Fibroblast of lung (primary cell): Measurements from ENCODE around the gene COLQ. TPM values are rescaled to one million over a fixed set of nuclear protein-coding genes. Genes with fewer than 3 reads are reported as not detected.

Experiments used
- DNase-seq, 2 donors: peaks; one replicate each; pipeline versions ENCODE4 v3.0.0 to v3.0.0-alpha.2; 2010; ENCODE audit warnings: low read depth in 2 of 2
- H2AFZ ChIP-seq: 2 replicates; pipeline ENCODE4 v1.5.1; 2012; ENCODE audit warnings: low read length, control low read depth, inconsistent platforms
- H3K27ac ChIP-seq: 2 replicates; pipeline ENCODE4 v1.5.1; 2011; ENCODE audit warnings: low read length, control low read depth; ENCODE audit not compliant: insufficient read depth
- H3K27me3 ChIP-seq: 2 replicates; pipeline ENCODE4 v1.5.1; 2011; ENCODE audit warnings: mild to moderate bottlenecking, low read length; ENCODE audit not compliant: control insufficient read depth, insufficient read depth
- H3K36me3 ChIP-seq: 2 replicates; pipeline ENCODE4 v1.5.1; 2011; ENCODE audit warnings: low read length; ENCODE audit not compliant: control insufficient read depth, insufficient read depth
- H3K4me1 ChIP-seq: 2 replicates; pipeline ENCODE4 v1.5.1; 2011; ENCODE audit warnings: low read length; ENCODE audit not compliant: control insufficient read depth, insufficient read depth; ENCODE audit errors: extremely low read depth
- H3K4me2 ChIP-seq: 2 replicates; pipeline ENCODE4 v1.5.1; 2011; ENCODE audit warnings: low read length, control low read depth; ENCODE audit not compliant: insufficient read depth; ENCODE audit errors: extremely low read depth
- H3K4me3 ChIP-seq, 4 experiments: fragments of 200-600 bp in 1 of 4; sonication (generic) in 1 of 4; replicated peaks in 1 of 4; 2 replicates each; pipeline ENCODE4 v1.5.1; 2011 to 2016; ENCODE audit warnings: low read length in 4 of 4, low read depth in 3 of 4, mild to moderate bottlenecking in 3 of 4, control low read depth in 2 of 4, inconsistent platforms in 1 of 4, mixed read lengths in 1 of 4; ENCODE audit not compliant: insufficient read depth in 1 of 4; ENCODE audit errors: control extremely low read depth in 1 of 4
- H3K79me2 ChIP-seq: 2 replicates; pipeline ENCODE4 v1.5.1; 2012; ENCODE audit warnings: mild to moderate bottlenecking, low read length, inconsistent platforms; ENCODE audit not compliant: control insufficient read depth, insufficient read depth
- H3K9ac ChIP-seq: 2 replicates; pipeline ENCODE4 v1.5.1; 2011; ENCODE audit warnings: mild to moderate bottlenecking, low read length, control low read depth; ENCODE audit not compliant: insufficient read depth
- H3K9me3 ChIP-seq: 2 replicates; pipeline ENCODE4 v1.5.1; 2012; ENCODE audit warnings: low read depth, low read length; ENCODE audit not compliant: control insufficient read depth, insufficient read depth
- H4K20me1 ChIP-seq: 2 replicates; pipeline ENCODE4 v1.5.1; 2011; ENCODE audit warnings: low read length; ENCODE audit not compliant: control insufficient read depth, insufficient read depth; ENCODE audit errors: extremely low read depth
- EZH2 ChIP-seq: IDR thresholded peaks from 2 replicates; pipeline ENCODE4 v1.5.1; 2012; ENCODE audit warnings: low read length, control low read depth, mild to moderate bottlenecking; ENCODE audit errors: missing control alignments
- polyA plus RNA-seq, 2 donors: library from polyadenylated mRNA; depleted of rRNA in 1 of 2; stranded (reverse) in 1 of 2; unstranded in 1 of 2; fragments of >200 nt; gene quantifications; 2 replicates each; pipeline ENCODE4 v1.2.1, GENCODE V29; 2011 to 2012; ENCODE audit warnings: missing spikeins in 1 of 2
- total RNA-seq: library from RNA; depleted of rRNA; stranded (reverse); fragments of >200 nt; gene quantifications from 2 replicates; pipeline ENCODE4 v1.2.1, GENCODE V29; 2014
- TF ChIP-seq, protein P1 (sequence below), 2 donors: IDR thresholded peaks in 1 of 2; conservative IDR thresholded peaks in 1 of 2; 1 replicate in 1 of 2; 2 replicates in 1 of 2; pipeline ENCODE4 v1.5.1; 2011 to 2012; ENCODE audit warnings: low read length in 2 of 2, control low read depth in 1 of 2, inconsistent platforms in 1 of 2, low read depth in 1 of 2, mild to moderate bottlenecking in 1 of 2

COLQ gene
- total and polyA plus RNA-seq, 2 donors (not counting 1 experiment from before 2014, with no cell fraction given), result 0.33 to 0.34 TPM

DNA sequence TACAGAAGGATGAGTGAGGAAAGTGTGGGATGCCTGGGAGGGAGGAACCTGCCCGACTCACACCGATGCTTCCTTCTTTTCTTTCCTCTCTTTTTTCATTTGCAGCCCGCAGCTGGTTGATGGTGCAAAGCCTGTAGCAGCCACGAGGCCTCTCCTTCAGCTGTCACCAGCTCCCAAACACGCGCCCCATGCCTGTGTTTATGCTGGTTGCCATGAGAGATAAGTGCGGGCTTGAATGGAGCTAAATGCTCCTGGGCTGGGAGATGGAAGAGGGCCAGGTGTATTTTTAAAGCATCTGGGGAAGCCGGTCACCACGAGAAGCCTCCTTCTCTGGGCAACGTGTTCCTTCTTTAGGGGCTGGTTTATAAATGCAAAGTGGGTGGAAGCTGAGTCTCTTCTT lies 9.3 kb downstream of the COLQ start:
- peak; percentile 36 to 42 for DNase-seq
- TF ChIP-seq, protein P1, sequence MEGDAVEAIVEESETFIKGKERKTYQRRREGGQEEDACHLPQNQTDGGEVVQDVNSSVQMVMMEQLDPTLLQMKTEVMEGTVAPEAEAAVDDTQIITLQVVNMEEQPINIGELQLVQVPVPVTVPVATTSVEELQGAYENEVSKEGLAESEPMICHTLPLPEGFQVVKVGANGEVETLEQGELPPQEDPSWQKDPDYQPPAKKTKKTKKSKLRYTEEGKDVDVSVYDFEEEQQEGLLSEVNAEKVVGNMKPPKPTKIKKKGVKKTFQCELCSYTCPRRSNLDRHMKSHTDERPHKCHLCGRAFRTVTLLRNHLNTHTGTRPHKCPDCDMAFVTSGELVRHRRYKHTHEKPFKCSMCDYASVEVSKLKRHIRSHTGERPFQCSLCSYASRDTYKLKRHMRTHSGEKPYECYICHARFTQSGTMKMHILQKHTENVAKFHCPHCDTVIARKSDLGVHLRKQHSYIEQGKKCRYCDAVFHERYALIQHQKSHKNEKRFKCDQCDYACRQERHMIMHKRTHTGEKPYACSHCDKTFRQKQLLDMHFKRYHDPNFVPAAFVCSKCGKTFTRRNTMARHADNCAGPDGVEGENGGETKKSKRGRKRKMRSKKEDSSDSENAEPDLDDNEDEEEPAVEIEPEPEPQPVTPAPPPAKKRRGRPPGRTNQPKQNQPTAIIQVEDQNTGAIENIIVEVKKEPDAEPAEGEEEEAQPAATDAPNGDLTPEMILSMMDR (conservative IDR thresholded peaks at IDR 0.05 in 1 of 2, IDR thresholded peaks at IDR 0.05 in 1 of 2; ENCODE audit: low read depth in 1 of 2, low read length in 2 of 2), result no peak
- TF ChIP-seq EZH2, result no peak
- H3K9me3 ChIP-seq, result no peaks in the 10 kb centered on the region
- no peak overlapping the region for H3K4me2 ChIP-seq
- H3K4me1 ChIP-seq, result no peaks in the 10 kb centered on the region
- H4K20me1 ChIP-seq, result no peaks in the 10 kb centered on the region
- no peak overlapping the region for H3K27ac ChIP-seq
- H2AFZ ChIP-seq, result no peak overlapping the region
- no peaks in the 10 kb centered on the region for H3K36me3 ChIP-seq
- no peak overlapping the region for H3K9ac ChIP-seq
- no peak overlapping the region for H3K4me3 ChIP-seq
- no peaks in the 10 kb centered on the region for H3K79me2 ChIP-seq
- peaks cover 5% of the 10 kb centered on the region for H3K27me3 ChIP-seq

DNA sequence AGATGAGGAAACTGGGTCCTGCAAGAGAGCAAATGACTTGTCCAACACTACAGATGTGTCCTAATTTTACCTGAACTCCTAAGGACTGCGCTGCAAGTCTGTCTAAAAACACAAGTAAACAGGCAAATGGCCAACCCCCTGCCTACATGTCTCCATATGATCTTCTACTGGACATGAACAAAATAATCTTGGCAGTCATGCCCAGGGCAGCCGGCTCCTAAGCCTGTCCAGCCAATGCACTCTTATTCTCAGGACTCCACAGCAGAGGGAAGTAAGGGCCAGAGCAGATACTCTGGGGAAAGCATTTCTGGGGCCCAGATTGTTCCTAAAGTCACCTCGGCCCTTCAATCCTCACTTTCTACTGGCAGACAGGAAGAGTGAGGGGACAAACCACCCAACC lies 10.3 kb downstream of the COLQ start:
- TF ChIP-seq, protein P1 (conservative IDR thresholded peaks at IDR 0.05 in 1 of 2, IDR thresholded peaks at IDR 0.05 in 1 of 2; ENCODE audit: low read depth in 1 of 2, low read length in 2 of 2), result no peak
- TF ChIP-seq EZH2, result no peak
- no peaks in the 10 kb centered on the region for H3K36me3 ChIP-seq

DNA sequence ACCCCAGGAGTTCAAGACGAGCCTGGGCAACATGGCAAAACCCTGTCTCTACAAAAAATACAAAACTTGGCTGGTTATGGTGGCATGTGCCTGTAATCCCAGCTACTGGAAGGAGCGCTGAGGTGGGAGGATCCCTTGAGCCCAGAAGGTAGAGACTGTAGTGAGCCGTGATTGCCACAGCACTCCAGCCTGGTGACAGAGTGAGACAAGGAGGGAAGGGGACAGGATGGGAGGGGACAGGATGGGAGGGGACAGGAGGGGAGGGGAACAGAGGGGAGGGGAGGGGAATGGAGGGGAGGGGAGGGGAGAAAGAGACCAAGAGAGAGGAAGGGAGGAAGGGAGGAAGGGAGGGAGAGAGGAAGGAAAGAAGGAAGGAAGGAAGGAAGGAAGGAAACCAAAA lies 11.0 kb downstream of the COLQ start:
- Histone ChIP-seq H3K36me3 (no peaks in the 10 kb centered on the region), H2AFZ (no peak overlapping the region), H3K4me2 (no peak overlapping the region), H3K4me3 (no peak overlapping the region), H3K27me3 (peaks cover 5% of the 10 kb centered on the region), H3K9ac (no peak overlapping the region), H3K4me1 (no peaks in the 10 kb centered on the region), H3K79me2 (no peaks in the 10 kb centered on the region), H4K20me1 (no peaks in the 10 kb centered on the region), H3K27ac (no peak overlapping the region), H3K9me3 (no peaks in the 10 kb centered on the region)
- DNase-seq, result no peak
- no peak for TF ChIP-seq EZH2
- TF ChIP-seq, protein P1 (conservative IDR thresholded peaks at IDR 0.05 in 1 of 2, IDR thresholded peaks at IDR 0.05 in 1 of 2; ENCODE audit: low read depth in 1 of 2, low read length in 2 of 2), result no peak

More for the DNA sequence above, 10.3 kb downstream of the COLQ start:
- no peak for DNase-seq
- Histone ChIP-seq H2AFZ (no peak overlapping the region), H3K79me2 (no peaks in the 10 kb centered on the region), H3K27ac (no peak overlapping the region), H3K27me3 (peaks cover 5% of the 10 kb centered on the region), H3K4me3 (no peak overlapping the region), H3K4me1 (no peaks in the 10 kb centered on the region), H3K9me3 (no peaks in the 10 kb centered on the region), H3K9ac (no peak overlapping the region), H4K20me1 (no peaks in the 10 kb centered on the region), H3K4me2 (no peak overlapping the region)
